ENCODE results near the gene GLIS2.

Gene GLIS2

GRCh38 chr16:4369007-4369733, 53.3 kb downstream of the GLIS2 start:
- Histone ChIP-seq H3F3A (ENCODE audit: insufficient read depth, low read length) (no peaks in the 10 kb centered on the region), H3K9ac (ENCODE audit: low read length) (no peak overlapping the region), H2AFZ (ENCODE audit: low read length) (no peak overlapping the region), H3K79me2 (ENCODE audit: insufficient read depth, low read length) (no peaks in the 10 kb centered on the region), H3K4me1 (ENCODE audit: insufficient read depth, low read length, severe bottlenecking) (peaks cover 8% of the 10 kb centered on the region), H3K9me2 (ENCODE audit: low read depth, low read length) (no peaks in the 10 kb centered on the region), H3K27ac (ENCODE audit: low read depth, low read length, poor library complexity, severe bottlenecking) (no peak overlapping the region), H3K27me3 (ENCODE audit: insufficient read depth, low read length) (no peaks in the 10 kb centered on the region), H4K20me1 (ENCODE audit: insufficient read depth, low read length) (no peaks in the 10 kb centered on the region), H3K4me3 (ENCODE audit: low read depth, low read length, poor library complexity, severe bottlenecking) (no peak overlapping the region), H3K4me2 (ENCODE audit: low read length) (no peak overlapping the region), H3K36me3 (ENCODE audit: insufficient read depth, low read length) (peaks cover 14% of the 10 kb centered on the region; the same call in 1 of the 2 replicates), H3K9me3 (ENCODE audit: low read length) (no peaks in the 10 kb centered on the region)
- no peak for TF ChIP-seq EZH2 (IDR thresholded peaks at IDR 0.05; ENCODE audit: borderline replicate concordance, low read length)
- TF ChIP-seq, protein P1, sequence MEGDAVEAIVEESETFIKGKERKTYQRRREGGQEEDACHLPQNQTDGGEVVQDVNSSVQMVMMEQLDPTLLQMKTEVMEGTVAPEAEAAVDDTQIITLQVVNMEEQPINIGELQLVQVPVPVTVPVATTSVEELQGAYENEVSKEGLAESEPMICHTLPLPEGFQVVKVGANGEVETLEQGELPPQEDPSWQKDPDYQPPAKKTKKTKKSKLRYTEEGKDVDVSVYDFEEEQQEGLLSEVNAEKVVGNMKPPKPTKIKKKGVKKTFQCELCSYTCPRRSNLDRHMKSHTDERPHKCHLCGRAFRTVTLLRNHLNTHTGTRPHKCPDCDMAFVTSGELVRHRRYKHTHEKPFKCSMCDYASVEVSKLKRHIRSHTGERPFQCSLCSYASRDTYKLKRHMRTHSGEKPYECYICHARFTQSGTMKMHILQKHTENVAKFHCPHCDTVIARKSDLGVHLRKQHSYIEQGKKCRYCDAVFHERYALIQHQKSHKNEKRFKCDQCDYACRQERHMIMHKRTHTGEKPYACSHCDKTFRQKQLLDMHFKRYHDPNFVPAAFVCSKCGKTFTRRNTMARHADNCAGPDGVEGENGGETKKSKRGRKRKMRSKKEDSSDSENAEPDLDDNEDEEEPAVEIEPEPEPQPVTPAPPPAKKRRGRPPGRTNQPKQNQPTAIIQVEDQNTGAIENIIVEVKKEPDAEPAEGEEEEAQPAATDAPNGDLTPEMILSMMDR (IDR thresholded peaks at IDR 0.05; ENCODE audit: low read length), result no peak

DNA sequence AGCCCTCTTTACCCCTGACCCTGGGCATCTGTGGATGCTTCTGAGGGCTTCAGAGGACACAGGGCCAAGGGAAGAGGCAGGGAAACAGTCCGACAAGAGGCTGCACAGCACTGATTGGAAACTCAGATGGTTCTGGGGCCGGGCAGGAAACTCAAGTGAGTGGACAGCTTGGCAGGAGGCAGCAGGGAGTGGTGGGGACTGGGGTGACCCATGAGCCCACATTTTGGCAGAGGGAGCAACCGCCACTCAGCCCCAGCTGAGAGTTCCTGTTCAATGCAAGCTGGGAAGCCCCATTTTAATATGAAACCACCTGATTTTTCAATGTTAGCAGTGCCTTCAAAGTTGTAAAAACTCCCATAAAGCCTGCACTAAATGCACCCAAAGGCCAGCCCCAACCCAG, 54.3 kb downstream of the GLIS2 start:
- Histone ChIP-seq H3K27me3 (ENCODE audit: insufficient read depth, low read length) (no peaks in the 10 kb centered on the region), H3K79me2 (ENCODE audit: insufficient read depth, low read length) (no peaks in the 10 kb centered on the region), H3K4me1 (ENCODE audit: insufficient read depth, low read length, severe bottlenecking) (peaks cover 8% of the 10 kb centered on the region), H3F3A (ENCODE audit: insufficient read depth, low read length) (no peaks in the 10 kb centered on the region), H3K9ac (ENCODE audit: low read length) (no peak overlapping the region), H3K36me3 (ENCODE audit: insufficient read depth, low read length) (peaks cover 7% of the 10 kb centered on the region; the same call in 1 of the 2 replicates), H2AFZ (ENCODE audit: low read length) (no peak overlapping the region), H3K27ac (ENCODE audit: low read depth, low read length, poor library complexity, severe bottlenecking) (no peak overlapping the region), H3K4me2 (ENCODE audit: low read length) (no peak overlapping the region), H4K20me1 (ENCODE audit: insufficient read depth, low read length) (no peaks in the 10 kb centered on the region), H3K9me2 (ENCODE audit: low read depth, low read length) (no peaks in the 10 kb centered on the region), H3K4me3 (ENCODE audit: low read depth, low read length, poor library complexity, severe bottlenecking) (no peak overlapping the region), H3K9me3 (ENCODE audit: low read length) (no peaks in the 10 kb centered on the region)
- TF ChIP-seq, protein P1 (IDR thresholded peaks at IDR 0.05; ENCODE audit: low read length), result no peak
- no peak for TF ChIP-seq EZH2 (IDR thresholded peaks at IDR 0.05; ENCODE audit: borderline replicate concordance, low read length)

DNA sequence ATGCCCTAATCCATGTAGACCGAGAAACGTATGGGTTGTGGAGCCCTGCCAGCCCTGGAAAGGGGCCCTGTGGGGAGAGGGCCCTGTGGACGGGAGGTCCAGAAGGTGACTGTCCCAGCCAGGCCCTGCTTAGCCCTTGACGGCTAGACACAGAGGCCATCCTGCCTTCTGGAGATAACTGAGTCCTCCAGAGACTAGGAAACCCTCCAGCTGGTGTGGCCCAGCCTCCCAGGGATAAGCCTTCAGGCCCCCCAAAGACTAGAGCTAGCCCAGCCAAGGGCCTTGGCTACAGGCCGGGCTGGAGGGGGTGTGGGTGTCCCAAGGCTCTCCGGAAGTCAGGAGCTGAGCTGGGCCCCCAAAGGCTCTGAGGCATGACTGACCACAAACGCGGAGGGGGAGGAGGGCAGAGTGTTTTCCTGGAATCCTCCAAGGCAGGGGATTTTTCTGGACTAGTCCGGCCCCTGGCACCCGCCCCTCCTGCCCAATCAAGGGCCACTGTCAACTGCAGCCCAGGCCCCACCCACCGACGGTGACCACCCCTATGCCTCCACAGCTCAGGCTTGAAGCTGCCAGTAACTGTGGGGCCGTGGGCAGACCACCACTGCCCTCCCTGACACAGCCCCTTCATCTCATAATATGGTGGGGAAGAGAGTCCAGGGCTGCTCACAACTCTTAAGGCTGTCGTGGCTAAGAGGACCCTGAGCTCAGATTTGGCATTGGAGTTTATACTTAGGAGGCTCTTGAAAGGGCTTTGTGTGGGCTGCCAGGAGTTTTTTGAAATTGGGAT, 54.9 kb downstream of the GLIS2 start:
- Histone ChIP-seq H3F3A (ENCODE audit: insufficient read depth, low read length) (no peaks in the 10 kb centered on the region), H3K4me2 (ENCODE audit: low read length) (no peak overlapping the region), H2AFZ (ENCODE audit: low read length) (no peak overlapping the region), H3K9me3 (ENCODE audit: low read length) (no peaks in the 10 kb centered on the region), H3K4me1 (ENCODE audit: insufficient read depth, low read length, severe bottlenecking) (peaks cover 8% of the 10 kb centered on the region), H3K27ac (ENCODE audit: low read depth, low read length, poor library complexity, severe bottlenecking) (no peak overlapping the region), H3K9ac (ENCODE audit: low read length) (no peak overlapping the region), H4K20me1 (ENCODE audit: insufficient read depth, low read length) (no peaks in the 10 kb centered on the region), H3K79me2 (ENCODE audit: insufficient read depth, low read length) (no peaks in the 10 kb centered on the region), H3K36me3 (ENCODE audit: insufficient read depth, low read length) (peaks cover 4% of the 10 kb centered on the region), H3K27me3 (ENCODE audit: insufficient read depth, low read length) (no peaks in the 10 kb centered on the region), H3K9me2 (ENCODE audit: low read depth, low read length) (no peaks in the 10 kb centered on the region), H3K4me3 (ENCODE audit: low read depth, low read length, poor library complexity, severe bottlenecking) (no peak overlapping the region)
- TF ChIP-seq, protein P1 (IDR thresholded peaks at IDR 0.05; ENCODE audit: low read length), result no peak
- TF ChIP-seq EZH2 (IDR thresholded peaks at IDR 0.05; ENCODE audit: borderline replicate concordance, low read length), result no peak

All from OCI-LY1 (cell line).